Colonic mucosa (tissue), 4 donors: ENCODE measurements around the gene BCL2L13. TPM values are rescaled to one million over a fixed set of nuclear protein-coding genes. Genes with fewer than 3 reads are reported as not detected.

Experiments used
- DNase-seq: peaks from one replicate; pipeline ENCODE4 v3.0.0-alpha.2; 2020
- H3K27ac ChIP-seq: fragments of 200-600 bp; one replicate; pipeline ENCODE4 v1.8.0; 2021
- H3K27me3 ChIP-seq: fragments of 200-600 bp; one replicate; pipeline ENCODE4 v1.8.0; 2021
- H3K36me3 ChIP-seq: fragments of 200-600 bp; one replicate; pipeline ENCODE4 v1.8.0; 2021
- H3K4me1 ChIP-seq: fragments of 200-600 bp; one replicate; pipeline ENCODE4 v1.8.0; 2021; ENCODE audit warnings: mild to moderate bottlenecking
- H3K4me3 ChIP-seq: fragments of 200-600 bp; one replicate; pipeline ENCODE4 v1.8.0; 2021
- H3K9ac ChIP-seq, 2 donors: one replicate each; pipeline ENCODE4 v1.7.0; 2013; ENCODE audit warnings: control low read depth in 2 of 2, low read depth in 2 of 2, low read length in 2 of 2
- H3K9me3 ChIP-seq: fragments of 200-600 bp; one replicate; pipeline ENCODE4 v1.8.0; 2021
- intact Hi-C: fragments of 100-400 bp; cut with DNase I; formaldehyde crosslinking; loops from one replicate; pipeline ENCODE4 v1.14.1; 2022
- total RNA-seq, 2 donors: library from RNA; stranded (reverse); fragmentation: NEBNext Ultra II Directional in 1 of 2; extraction: Animal tissue kit (Norgen Biotek cat#: 25700) in 1 of 2; gene quantifications; one replicate each; pipeline ENCODE4 v1.2.1, GENCODE V29; 2021
- TF ChIP-seq, protein P1 (sequence below): fragments of 200-600 bp; IDR thresholded peaks from one replicate; pipeline ENCODE4 v1.8.0; 2022; ENCODE audit warnings: antibody characterized with exemption, mild to moderate bottlenecking
- donor health status: healthy.
- donor health status: DM: no; HTN: no; CAD: no.
- donor health status: DM: no; HTN: no; CAD: no.

BCL2L13 gene
- total RNA-seq, 2 donors from 2014 or later: 44.9 to 47.2 TPM

DNA sequence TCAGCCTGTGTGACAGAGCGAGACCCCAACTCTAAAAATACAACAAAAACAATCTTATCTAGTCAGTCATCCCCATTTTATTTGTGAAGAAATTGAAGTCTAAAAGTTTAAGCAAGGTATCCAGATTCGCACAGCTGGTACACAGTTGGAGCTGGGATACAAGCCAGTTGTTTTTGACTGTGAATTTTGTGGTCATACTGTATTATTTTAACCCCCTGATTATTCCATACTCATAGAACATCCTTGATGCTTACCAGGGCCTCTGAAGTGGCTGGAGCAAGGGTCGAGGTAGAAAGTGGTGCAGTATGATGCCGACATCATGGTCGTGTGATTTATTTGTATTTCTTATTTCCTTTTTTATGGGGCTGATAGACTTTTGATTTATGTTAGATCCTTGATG is 85.7 kb downstream of the BCL2L13 start:
- H3K27ac ChIP-seq: no peak overlapping the region
- TF ChIP-seq, protein P1, sequence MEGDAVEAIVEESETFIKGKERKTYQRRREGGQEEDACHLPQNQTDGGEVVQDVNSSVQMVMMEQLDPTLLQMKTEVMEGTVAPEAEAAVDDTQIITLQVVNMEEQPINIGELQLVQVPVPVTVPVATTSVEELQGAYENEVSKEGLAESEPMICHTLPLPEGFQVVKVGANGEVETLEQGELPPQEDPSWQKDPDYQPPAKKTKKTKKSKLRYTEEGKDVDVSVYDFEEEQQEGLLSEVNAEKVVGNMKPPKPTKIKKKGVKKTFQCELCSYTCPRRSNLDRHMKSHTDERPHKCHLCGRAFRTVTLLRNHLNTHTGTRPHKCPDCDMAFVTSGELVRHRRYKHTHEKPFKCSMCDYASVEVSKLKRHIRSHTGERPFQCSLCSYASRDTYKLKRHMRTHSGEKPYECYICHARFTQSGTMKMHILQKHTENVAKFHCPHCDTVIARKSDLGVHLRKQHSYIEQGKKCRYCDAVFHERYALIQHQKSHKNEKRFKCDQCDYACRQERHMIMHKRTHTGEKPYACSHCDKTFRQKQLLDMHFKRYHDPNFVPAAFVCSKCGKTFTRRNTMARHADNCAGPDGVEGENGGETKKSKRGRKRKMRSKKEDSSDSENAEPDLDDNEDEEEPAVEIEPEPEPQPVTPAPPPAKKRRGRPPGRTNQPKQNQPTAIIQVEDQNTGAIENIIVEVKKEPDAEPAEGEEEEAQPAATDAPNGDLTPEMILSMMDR: no peak
- no peak overlapping the region for H3K4me3 ChIP-seq
- no peaks in the 10 kb centered on the region for H3K9me3 ChIP-seq
- no peaks in the 10 kb centered on the region for H3K27me3 ChIP-seq
- no peak overlapping the region for H3K9ac ChIP-seq
- H3K36me3 ChIP-seq: peaks cover 13% of the 10 kb centered on the region
- DNase-seq: no peak
- no peaks in the 10 kb centered on the region for H3K4me1 ChIP-seq
- intact Hi-C loops: no loop called here

DNA sequence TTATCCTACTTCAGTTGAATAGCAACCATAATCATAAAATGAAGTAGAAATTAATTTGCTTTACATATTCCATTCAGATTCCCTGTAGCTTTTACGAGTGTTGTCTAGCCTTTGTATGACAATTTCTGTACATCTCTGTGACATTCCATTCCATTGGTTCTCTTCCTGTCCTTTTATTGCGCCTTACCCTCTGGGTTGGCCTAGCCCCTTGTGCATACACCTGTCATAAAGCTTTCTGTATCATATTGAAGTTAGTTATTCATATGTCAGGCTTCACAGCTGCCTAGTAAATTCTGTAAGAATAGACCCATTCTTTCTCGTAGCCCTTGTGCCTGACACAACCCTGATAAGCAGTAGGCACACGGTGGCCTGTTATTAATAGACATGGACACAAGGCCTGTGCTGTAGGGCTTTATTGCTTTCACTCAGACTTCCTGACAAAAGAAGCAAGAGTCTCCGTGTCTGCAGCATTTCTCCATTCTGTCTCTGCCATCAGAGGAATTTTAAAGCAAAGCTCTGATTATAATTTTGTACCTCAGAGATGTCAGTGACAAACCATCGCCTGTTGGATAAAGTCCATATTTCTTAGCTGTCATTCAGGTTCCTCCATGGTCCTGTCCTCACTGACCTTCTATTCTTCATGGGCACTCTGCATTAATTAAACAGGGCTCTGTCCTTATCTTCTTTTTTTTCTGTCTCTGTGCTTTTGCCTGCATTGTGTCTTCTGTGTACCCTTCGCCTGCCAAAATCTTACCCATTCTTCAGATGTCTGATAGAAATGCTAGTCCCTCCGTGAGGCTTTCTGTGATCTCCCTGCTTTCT is 86.3 kb downstream of the BCL2L13 start:
- TF ChIP-seq, protein P1: no peak
- intact Hi-C loops: no loop called here
- H3K9ac ChIP-seq: no peak overlapping the region
- no peaks in the 10 kb centered on the region for H3K4me1 ChIP-seq
- H3K4me3 ChIP-seq: no peak overlapping the region
- no peaks in the 10 kb centered on the region for H3K27me3 ChIP-seq
- peaks cover 13% of the 10 kb centered on the region for H3K36me3 ChIP-seq
- peak overlapping the region; percentile 4 for H3K27ac ChIP-seq
- no peaks in the 10 kb centered on the region for H3K9me3 ChIP-seq
- no peak for DNase-seq

DNA sequence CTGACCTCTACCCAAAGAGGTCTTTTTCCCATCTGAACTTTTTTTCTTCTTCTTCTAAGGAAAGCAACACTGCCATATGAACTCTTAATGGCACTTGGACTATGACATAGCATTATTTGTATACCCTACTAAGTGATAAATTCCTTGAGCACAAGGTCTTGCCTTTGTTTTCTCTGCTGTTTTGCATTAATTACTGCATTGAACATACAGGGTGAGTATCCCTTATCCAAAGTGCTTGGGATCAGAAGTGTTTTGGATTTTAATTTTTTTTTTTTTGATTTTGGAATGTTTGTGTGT is 86.9 kb downstream of the BCL2L13 start:
- no peaks in the 10 kb centered on the region for H3K9me3 ChIP-seq
- intact Hi-C loops: no loop called here
- H3K4me3 ChIP-seq: no peak overlapping the region
- peaks cover 13% of the 10 kb centered on the region for H3K36me3 ChIP-seq
- TF ChIP-seq, protein P1: no peak
- H3K27ac ChIP-seq: peak overlapping the region; percentile 4
- DNase-seq: no peak
- H3K9ac ChIP-seq: no peak overlapping the region
- H3K27me3 ChIP-seq: no peaks in the 10 kb centered on the region
- H3K4me1 ChIP-seq: no peaks in the 10 kb centered on the region

DNA sequence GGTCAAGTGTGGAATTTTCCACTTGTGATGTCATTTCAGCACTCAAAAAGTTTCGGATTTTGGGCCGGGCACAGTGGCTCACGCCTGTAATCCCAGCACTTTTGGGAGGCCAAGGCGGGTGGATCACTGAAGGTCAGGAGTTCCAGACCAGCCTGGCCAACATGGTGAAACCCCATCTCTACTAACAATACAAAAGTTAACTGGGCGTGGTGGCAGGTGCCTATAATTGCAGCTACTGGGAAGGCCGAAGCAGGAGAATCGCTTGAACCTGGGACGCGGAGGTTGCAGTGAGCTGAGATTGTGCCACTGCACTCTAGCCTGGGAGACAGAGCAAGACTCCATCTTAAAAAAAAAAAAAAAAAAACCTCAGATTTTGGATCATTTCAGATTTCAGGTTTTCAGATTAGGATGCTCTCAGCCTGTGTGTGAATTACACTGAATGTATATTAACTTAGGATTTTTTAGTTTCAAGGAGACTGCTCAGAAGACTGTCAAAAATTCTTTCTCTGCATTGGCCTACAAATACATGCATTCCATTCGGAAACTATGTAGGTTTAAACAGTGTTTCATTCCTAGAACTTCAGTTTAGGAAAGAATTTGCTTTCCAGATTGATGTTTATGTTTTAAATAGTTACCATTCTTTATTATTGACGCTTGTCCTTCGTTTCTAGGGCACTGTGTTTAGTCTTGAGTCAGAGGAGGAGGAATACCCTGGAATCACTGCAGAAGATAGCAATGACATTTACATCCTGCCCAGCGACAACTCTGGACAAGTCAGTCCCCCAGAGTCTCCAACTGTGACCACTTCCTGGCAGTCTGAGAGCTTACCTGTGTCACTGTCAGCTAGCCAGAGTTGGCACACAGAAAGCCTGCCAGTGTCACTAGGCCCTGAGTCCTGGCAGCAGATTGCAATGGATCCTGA is 87.7 kb downstream of the BCL2L13 start:
- Histone ChIP-seq H3K9me3 (no peaks in the 10 kb centered on the region), H3K4me1 (no peaks in the 10 kb centered on the region), H3K36me3 (peaks cover 13% of the 10 kb centered on the region), H3K27ac (no peak overlapping the region), H3K9ac (no peak overlapping the region), H3K27me3 (no peaks in the 10 kb centered on the region), H3K4me3 (no peak overlapping the region)
- intact Hi-C loops: no loop called here
- no peak for DNase-seq
- TF ChIP-seq, protein P1: no peak

DNA sequence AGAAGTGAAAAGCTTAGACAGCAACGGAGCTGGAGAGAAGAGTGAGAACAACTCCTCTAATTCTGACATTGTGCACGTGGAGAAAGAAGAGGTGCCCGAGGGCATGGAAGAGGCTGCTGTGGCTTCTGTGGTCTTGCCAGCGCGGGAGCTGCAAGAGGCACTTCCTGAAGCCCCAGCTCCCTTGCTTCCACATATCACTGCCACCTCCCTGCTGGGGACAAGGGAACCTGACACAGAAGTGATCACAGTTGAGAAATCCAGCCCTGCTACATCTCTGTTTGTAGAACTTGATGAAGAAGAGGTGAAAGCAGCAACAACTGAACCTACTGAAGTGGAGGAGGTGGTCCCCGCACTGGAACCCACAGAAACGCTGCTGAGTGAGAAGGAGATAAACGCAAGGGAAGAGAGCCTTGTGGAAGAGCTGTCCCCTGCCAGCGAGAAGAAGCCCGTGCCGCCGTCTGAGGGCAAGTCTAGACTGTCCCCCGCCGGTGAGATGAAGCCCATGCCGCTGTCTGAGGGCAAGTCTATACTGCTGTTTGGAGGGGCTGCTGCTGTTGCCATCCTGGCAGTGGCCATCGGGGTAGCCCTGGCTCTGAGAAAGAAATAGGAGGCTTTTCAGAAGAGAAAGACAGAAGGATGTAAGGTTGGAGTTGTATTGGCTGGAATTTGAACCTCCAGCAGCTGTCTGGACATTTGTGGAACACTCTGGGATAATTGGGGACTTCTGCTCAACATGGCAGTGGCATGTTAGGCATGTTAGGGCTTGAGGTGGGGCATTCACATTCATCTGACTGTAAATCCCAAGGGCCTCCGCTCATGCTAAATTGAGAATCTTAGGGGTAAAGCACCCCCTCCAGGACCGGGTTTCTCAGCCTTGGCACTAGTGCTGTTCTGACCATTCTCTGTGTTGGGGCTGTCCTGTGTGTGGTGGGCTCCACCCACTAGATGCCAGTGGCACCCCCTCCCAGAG is 88.7 kb downstream of the BCL2L13 start:
- no peaks in the 10 kb centered on the region for H3K9me3 ChIP-seq
- no peaks in the 10 kb centered on the region for H3K27me3 ChIP-seq
- no peak overlapping the region for H3K27ac ChIP-seq
- TF ChIP-seq, protein P1: no peak
- H3K4me3 ChIP-seq: no peak overlapping the region
- no peak overlapping the region for H3K9ac ChIP-seq
- no peaks in the 10 kb centered on the region for H3K4me1 ChIP-seq
- intact Hi-C loops: no loop called here
- H3K36me3 ChIP-seq: peaks cover 13% of the 10 kb centered on the region
- no peak for DNase-seq
